Neuronal stem cell (in vitro differentiated cells): ENCODE data around the gene ZNF454.
A peak's percentile ranks its signal among the peaks of the same experiment; 100 is the strongest.

Experiments
- DNase-seq: peaks from one replicate; pipeline ENCODE4 v3.0.0-alpha.2; 2013; ENCODE audit warnings: low spot score
- H2AFZ ChIP-seq: one replicate; pipeline ENCODE4 v1.6.1; 2013; ENCODE audit warnings: mild to moderate bottlenecking, low read length, inconsistent platforms
- H2AK5ac ChIP-seq: 2 replicates; pipeline ENCODE4 v1.6.1; 2013; ENCODE audit warnings: low read depth, mild to moderate bottlenecking, inconsistent platforms, low read length, moderate library complexity, mixed read lengths
- H2BK120ac ChIP-seq: 2 replicates; pipeline ENCODE4 v1.6.1; 2013; ENCODE audit warnings: low read depth, mild to moderate bottlenecking, inconsistent platforms, low read length, moderate library complexity, mixed read lengths
- H2BK12ac ChIP-seq: one replicate; pipeline ENCODE4 v1.6.1; 2013; ENCODE audit warnings: low read length, inconsistent platforms
- H2BK15ac ChIP-seq: 2 replicates; pipeline ENCODE4 v1.6.1; 2013; ENCODE audit warnings: mild to moderate bottlenecking, low read length, inconsistent platforms, mixed read lengths
- H2BK5ac ChIP-seq: one replicate; pipeline ENCODE4 v1.6.1; 2013; ENCODE audit warnings: inconsistent platforms, mild to moderate bottlenecking, low read length, moderate library complexity
- H3K14ac ChIP-seq: one replicate; pipeline ENCODE4 v1.6.1; 2013; ENCODE audit warnings: low read length, inconsistent platforms
- H3K18ac ChIP-seq: 2 replicates; pipeline ENCODE4 v1.6.1; 2013; ENCODE audit warnings: low read length, inconsistent platforms
- H3K23ac ChIP-seq: 2 replicates; pipeline ENCODE4 v1.6.1; 2013; ENCODE audit warnings: low read depth, mild to moderate bottlenecking, mixed read lengths, low read length, inconsistent platforms; ENCODE audit not compliant: poor library complexity
- H3K27ac ChIP-seq: replicated peaks from 3 replicates; pipeline ENCODE4 v1.5.1; 2013; ENCODE audit warnings: low read length, inconsistent platforms
- H3K27me3 ChIP-seq, 3 experiments: 2 replicates each; pipeline ENCODE4 v1.6.1; 2013; ENCODE audit warnings: low read length in 3 of 3, mild to moderate bottlenecking in 2 of 3, inconsistent platforms in 1 of 3, low read depth in 1 of 3, mixed read lengths in 1 of 3, moderate library complexity in 1 of 3; ENCODE audit not compliant: control insufficient read depth in 3 of 3, insufficient read depth in 3 of 3
- H3K36me3 ChIP-seq, 2 donors: replicated peaks in 1 of 2; 2 replicates each; pipeline ENCODE4 v1.6.1; 2013; ENCODE audit warnings: low read length in 2 of 2; ENCODE audit not compliant: control insufficient read depth in 2 of 2, insufficient read depth in 2 of 2
- H3K4ac ChIP-seq: 2 replicates; pipeline ENCODE4 v1.6.1; 2013; ENCODE audit warnings: inconsistent platforms, mild to moderate bottlenecking, low read length, moderate library complexity
- H3K4me1 ChIP-seq, 2 donors: 1 replicate in 1 of 2; 2 replicates in 1 of 2; pipeline ENCODE4 v1.6.1; 2013; ENCODE audit warnings: low read length in 2 of 2, low read depth in 1 of 2; ENCODE audit not compliant: control insufficient read depth in 2 of 2, insufficient read depth in 1 of 2
- H3K4me2 ChIP-seq: one replicate; pipeline ENCODE4 v1.6.1; 2013; ENCODE audit warnings: mild to moderate bottlenecking, low read length, inconsistent platforms; ENCODE audit not compliant: insufficient read depth, poor library complexity, severe bottlenecking
- H3K4me3 ChIP-seq, 2 donors: 2 replicates each; pipeline ENCODE4 v1.5.1; 2013; ENCODE audit warnings: low read length in 2 of 2, mild to moderate bottlenecking in 2 of 2, inconsistent platforms in 1 of 2, moderate library complexity in 1 of 2
- H3K79me1 ChIP-seq: one replicate; pipeline ENCODE4 v1.6.1; 2013; ENCODE audit warnings: low read depth, mild to moderate bottlenecking, inconsistent platforms, low read length, moderate library complexity
- H3K9ac ChIP-seq: one replicate; pipeline ENCODE4 v1.6.1; 2013; ENCODE audit warnings: mild to moderate bottlenecking, low read depth, low read length, inconsistent platforms; ENCODE audit not compliant: poor library complexity
- H3K9me3 ChIP-seq, 2 donors: replicated peaks in 1 of 2; 2 replicates each; pipeline versions ENCODE3 to v1.6.1; 2013; ENCODE audit warnings: low read length in 2 of 2, mild to moderate bottlenecking in 2 of 2, inconsistent platforms in 1 of 2, low read depth in 1 of 2, mixed read lengths in 1 of 2, moderate library complexity in 1 of 2; ENCODE audit not compliant: control insufficient read depth in 2 of 2, insufficient read depth in 1 of 2
- H4K8ac ChIP-seq: one replicate; pipeline ENCODE4 v1.6.1; 2013; ENCODE audit warnings: low read depth, mild to moderate bottlenecking, inconsistent platforms, low read length, moderate library complexity
- H4K91ac ChIP-seq: one replicate; pipeline ENCODE4 v1.6.1; 2013; ENCODE audit warnings: low read length, low read depth, mild to moderate bottlenecking, inconsistent platforms; ENCODE audit not compliant: poor library complexity
- WGBS, 2 donors: extraction: QIAGEN DNeasy Blood & Tissue Kit; methylation state at CpG; one replicate each; pipeline ENCODE4 v1.1.7; 2013; ENCODE audit warnings: missing lambda C conversion rate in 2 of 2, mixed read lengths in 1 of 2; ENCODE audit not compliant: insufficient read length in 2 of 2, insufficient replicate concordance in 1 of 2; ENCODE audit errors: extremely low coverage in 2 of 2; 5-methylcytosine and 5-hydroxymethylcytosine counted together

ZNF454 gene

GRCh38 chr5:178993955-178994579 lies 53.1 kb downstream of the ZNF454 start:
- Histone ChIP-seq H3K79me1 (no peaks in the 10 kb centered on the region), H3K4me3 (peak overlapping the region in 1 of 2 donors; percentile 76), H3K4ac (no peak overlapping the region), H3K4me2 (peak overlapping the region; percentile 83), H3K18ac (peak overlapping the region; percentile 33), H3K9ac (no peak overlapping the region), H4K8ac (no peak overlapping the region), H3K9me3 (peaks cover 12 to 19% of the 10 kb centered on the region in 2 donors), H2BK120ac (no peak overlapping the region), H3K4me1 (peaks cover 0 to 1% of the 10 kb centered on the region in 2 donors), H4K91ac (no peak overlapping the region), H2AK5ac (peak overlapping the region; percentile 86), H2BK15ac (no peak overlapping the region), H3K27me3 (peaks cover 6 to 61% (median 33%) of the 10 kb centered on the region in 3 experiments), H3K27ac (no peak overlapping the region), H2BK12ac (no peak overlapping the region), H2AFZ (peak overlapping the region; percentile 69), H3K14ac (peak overlapping the region; percentile 44), H3K36me3 (no peaks in the 10 kb centered on the region), H2BK5ac (no peak overlapping the region), H3K23ac (peak overlapping the region; percentile 23)
- no CpG with 5 or more reads among the region's 53 CpGs for WGBS, 2 donors
- DNase-seq, result no peak

GRCh38 chr5:178994580-178995340 lies 53.8 kb downstream of the ZNF454 start, which contains the start of gene GRM6:
Gene GRM6 (minus strand): TSS chr5:178995320. CDS start chr5:178994944, 376 bp downstream.
- Histone ChIP-seq H4K91ac (no peak within 1 kb of the TSS), H4K8ac (no peak within 1 kb of the TSS), H3K9me3 (peaks cover 12% of the 10 kb centered on the region in 2 donors), H3K9ac (peak within 1 kb of the TSS; percentile 86), H3K4me1 (peaks cover 0 to 1% of the 10 kb centered on the region in 2 donors), H2BK12ac (no peak within 1 kb of the TSS), H3K18ac (peak within 1 kb of the TSS; percentile 48), H3K23ac (peak within 1 kb of the TSS; percentile 23), H3K4me3 (peak within 1 kb of the TSS in 1 of 2 donors; percentile 76), H2AK5ac (peak within 1 kb of the TSS; percentile 86), H2BK15ac (no peak within 1 kb of the TSS), H3K4me2 (peak within 1 kb of the TSS; percentile 83), H2BK120ac (no peak within 1 kb of the TSS), H3K14ac (peak within 1 kb of the TSS; percentile 82), H3K36me3 (no peaks in the 10 kb centered on the region), H2BK5ac (no peak within 1 kb of the TSS), H3K4ac (no peak within 1 kb of the TSS), H3K27ac (no peak within 1 kb of the TSS), H3K27me3 (peaks cover 6 to 61% (median 33%) of the 10 kb centered on the region in 3 experiments), H3K79me1 (no peaks in the 10 kb centered on the region), H2AFZ (peak within 1 kb of the TSS; percentile 69)
- peak; percentile 35 for DNase-seq
- WGBS, 2 donors, result no CpG with 5 or more reads among the region's 97 CpGs

- H3K4me3 ChIP-seq, result peak overlapping the region in 1 of 2 donors; percentile 71
- peak overlapping the region; percentile 83 for H3K4me2 ChIP-seq
- no peak overlapping the region for H2AK5ac ChIP-seq
- H2BK12ac ChIP-seq, result no peak overlapping the region
- H2BK5ac ChIP-seq, result no peak overlapping the region
- H2BK120ac ChIP-seq, result no peak overlapping the region
- no peak for DNase-seq
- H3K9me3 ChIP-seq, result peaks cover 10 to 12% of the 10 kb centered on the region in 2 donors
- H3K79me1 ChIP-seq, result no peaks in the 10 kb centered on the region
- no CpG with 5 or more reads among the region's 6 CpGs for WGBS, 2 donors
- peak overlapping the region; percentile 48 for H3K18ac ChIP-seq
- H3K4me1 ChIP-seq, result peaks cover 0 to 1% of the 10 kb centered on the region in 2 donors
- H3K23ac ChIP-seq, result no peak overlapping the region
- no peaks in the 10 kb centered on the region for H3K36me3 ChIP-seq
- H2AFZ ChIP-seq, result peak overlapping the region; percentile 69
- H3K14ac ChIP-seq, result peak overlapping the region; percentile 82
- no peak overlapping the region for H3K27ac ChIP-seq
- H3K4ac ChIP-seq, result no peak overlapping the region
- no peak overlapping the region for H2BK15ac ChIP-seq
- no peak overlapping the region for H3K9ac ChIP-seq
- H4K8ac ChIP-seq, result no peak overlapping the region
- peaks cover 6 to 61% (median 33%) of the 10 kb centered on the region in 3 experiments for H3K27me3 ChIP-seq
- no peak overlapping the region for H4K91ac ChIP-seq
Measured at GRCh38 chr5:178995341-178995690, 54.3 kb downstream of the ZNF454 start.

GRCh38 chr5:178996156-178996555 lies 55.2 kb downstream of the ZNF454 start:
- no peak overlapping the region for H2BK120ac ChIP-seq
- H3K27ac ChIP-seq, result no peak overlapping the region
- H3K27me3 ChIP-seq, result peaks cover 6 to 61% (median 33%) of the 10 kb centered on the region in 3 experiments
- no peak overlapping the region for H3K4me2 ChIP-seq
- no peak overlapping the region for H2AK5ac ChIP-seq
- no peak overlapping the region for H3K4me3 ChIP-seq
- H4K91ac ChIP-seq, result no peak overlapping the region
- peaks cover 4 to 12% of the 10 kb centered on the region in 2 donors for H3K9me3 ChIP-seq
- H3K14ac ChIP-seq, result no peak overlapping the region
- H3K4ac ChIP-seq, result no peak overlapping the region
- H4K8ac ChIP-seq, result no peak overlapping the region
- H3K79me1 ChIP-seq, result no peaks in the 10 kb centered on the region
- no peaks in the 10 kb centered on the region for H3K36me3 ChIP-seq
- no peak for DNase-seq
- WGBS, 2 donors, result no CpG with 5 or more reads among the region's 11 CpGs
- H3K4me1 ChIP-seq, result peaks cover 0 to 1% of the 10 kb centered on the region in 2 donors
- H3K9ac ChIP-seq, result peak overlapping the region; percentile 27
- no peak overlapping the region for H2BK5ac ChIP-seq
- H2BK12ac ChIP-seq, result no peak overlapping the region
- no peak overlapping the region for H2BK15ac ChIP-seq
- no peak overlapping the region for H3K18ac ChIP-seq
- H3K23ac ChIP-seq, result no peak overlapping the region
- H2AFZ ChIP-seq, result no peak overlapping the region
